Coronary artery (tissue), 2 donors: ENCODE measurements around the gene ASIC4.

ENCODE experiments used
- DNase-seq: peaks from one replicate; pipeline ENCODE4 v3.0.0-alpha.2; 2017; ENCODE audit warnings: low spot score
- H3K27ac ChIP-seq, 2 donors: fragments of 200-600 bp; sonication (generic); one replicate each; pipeline ENCODE4 v1.5.1; 2016 to 2019
- H3K4me3 ChIP-seq: fragments of 200-600 bp; sonication (generic); 2 replicates; pipeline ENCODE4 v1.5.1; 2016; ENCODE audit warnings: mild to moderate bottlenecking, moderate library complexity
- CTCF ChIP-seq: fragments of 200-600 bp; sonication (generic); IDR thresholded peaks from one replicate; pipeline ENCODE4 v1.5.1; 2019; ENCODE audit warnings: antibody characterized with exemption

Gene ASIC4

GRCh38 chr2:219511547-219512325 is 2.5 kb upstream of the ASIC4 start:
- Histone ChIP-seq H3K27ac (no peak overlapping the region), H3K4me3 (no peak overlapping the region)
- DNase-seq: no peak
- TF ChIP-seq CTCF: no peak

DNA sequence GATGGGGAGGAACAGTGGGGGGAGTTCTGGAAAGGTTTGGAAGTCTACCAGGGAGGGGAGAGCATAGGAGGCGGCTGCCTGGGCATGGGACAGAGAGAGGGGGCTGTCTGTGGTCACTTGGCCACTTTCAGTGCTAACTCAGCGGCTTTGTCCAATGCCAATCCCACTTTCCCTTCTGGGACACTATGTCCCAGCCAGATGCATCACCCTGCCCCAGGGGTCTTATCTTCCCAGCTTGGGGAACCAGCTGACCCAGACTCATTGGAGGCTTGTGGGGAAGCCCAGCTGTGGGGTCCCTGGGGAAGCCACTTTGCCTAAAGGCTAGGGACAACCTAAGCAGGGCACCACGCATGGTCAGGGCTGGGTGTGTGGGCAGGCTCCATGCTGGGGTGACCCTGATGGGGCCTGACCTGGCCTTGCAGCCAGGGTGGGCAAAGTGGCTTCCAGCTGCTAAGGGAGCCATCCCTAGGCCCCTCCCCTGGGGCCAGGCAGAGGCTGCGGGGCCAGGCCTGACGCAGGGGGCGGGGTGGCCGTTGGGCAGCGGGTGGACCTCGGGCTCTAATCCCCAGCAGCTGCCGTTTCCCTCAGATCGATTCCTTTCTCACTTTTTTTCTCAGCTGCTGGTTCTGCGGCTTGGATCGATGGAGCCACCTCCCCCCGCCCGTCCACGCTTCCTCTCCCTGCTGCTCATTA is 1.6 kb upstream of the ASIC4 start:
- no peak for TF ChIP-seq CTCF
- H3K4me3 ChIP-seq: no peak overlapping the region
- no peak for DNase-seq
- no peak overlapping the region for H3K27ac ChIP-seq

DNA sequence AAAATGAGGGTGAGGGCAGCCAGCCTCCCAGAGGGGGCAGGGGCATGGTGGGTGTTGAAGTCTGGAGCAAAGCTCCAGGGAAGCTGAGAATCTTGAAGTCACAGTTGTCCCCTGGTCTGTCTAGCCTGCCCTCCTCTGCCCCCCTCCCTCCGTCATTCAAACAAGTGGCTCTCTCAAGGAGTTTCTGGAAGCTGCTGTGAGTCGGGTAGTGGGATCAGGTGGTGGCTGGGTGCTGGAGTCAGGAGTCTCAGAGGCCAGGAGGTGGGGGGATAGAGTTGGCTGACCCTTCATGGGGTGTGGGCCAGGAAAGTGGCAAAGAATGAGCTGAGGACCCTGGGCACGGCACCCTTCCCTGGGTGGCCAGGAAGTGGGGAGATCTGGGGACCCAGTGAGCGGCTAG is 495 bp upstream of the ASIC4 start:
- H3K4me3 ChIP-seq: peak overlapping the region; percentile 43

GRCh38 chr2:219514836-219515235 is 554 bp downstream of the ASIC4 start:
- no peak for DNase-seq
- H3K27ac ChIP-seq: no peak overlapping the region
- no peak overlapping the region for H3K4me3 ChIP-seq
- no peak for TF ChIP-seq CTCF

More for the DNA sequence above, 495 bp upstream of the ASIC4 start:
- no peak for TF ChIP-seq CTCF
- H3K27ac ChIP-seq: no peak overlapping the region
- DNase-seq: no peak

DNA sequence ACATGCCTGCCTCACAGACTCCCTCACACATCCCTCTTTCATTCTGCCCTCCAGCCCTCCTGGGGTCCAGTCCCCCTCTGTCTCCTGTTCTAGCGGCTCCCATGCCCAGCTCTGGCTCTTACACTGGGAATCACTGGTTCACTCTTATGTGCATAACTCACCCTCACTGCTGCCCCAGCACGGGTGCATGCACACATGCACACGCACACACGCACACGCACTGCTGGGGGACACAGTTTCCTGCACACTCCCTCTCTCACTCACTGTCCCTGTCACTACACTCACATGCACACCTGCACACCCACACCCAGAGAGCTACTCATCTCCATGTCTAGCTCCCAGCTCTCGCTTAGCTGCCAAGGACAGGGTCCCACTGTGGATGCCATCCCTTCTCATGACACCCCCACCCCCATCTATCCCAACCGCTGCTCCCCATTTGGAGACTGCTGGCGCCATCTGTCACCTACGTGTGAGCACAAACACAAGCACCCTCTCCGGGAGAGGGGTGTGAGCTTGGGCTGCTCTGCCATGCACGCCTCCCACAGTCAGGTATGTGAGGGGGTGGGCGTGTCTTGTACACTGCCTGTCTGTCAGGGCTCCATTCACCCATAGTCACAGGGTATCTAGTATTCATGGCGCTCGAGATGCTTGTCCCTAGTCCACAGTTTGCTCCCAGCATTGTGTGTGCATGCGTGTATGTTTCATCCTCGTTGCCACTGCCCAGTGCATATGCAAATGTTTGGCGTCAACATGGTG is 1.8 kb downstream of the ASIC4 start:
- no peak for TF ChIP-seq CTCF
- no peak overlapping the region for H3K27ac ChIP-seq
- no peak overlapping the region for H3K4me3 ChIP-seq
- no peak for DNase-seq

- TF ChIP-seq CTCF: no peak
- H3K4me3 ChIP-seq: no peak overlapping the region
- H3K27ac ChIP-seq: no peak overlapping the region
- no peak for DNase-seq
Measured at GRCh38 chr2:219516888-219517287, 2.6 kb downstream of the ASIC4 start.
